ENCODE measurements around the gene PBX3. TPM values are rescaled to one million over a fixed set of nuclear protein-coding genes. Genes with fewer than 3 reads are reported as not detected.

Gene PBX3
- total and polyA plus RNA-seq, 3 donors from 2014 or later, result 21.0 to 56.1 (median 48.0) TPM

DNA sequence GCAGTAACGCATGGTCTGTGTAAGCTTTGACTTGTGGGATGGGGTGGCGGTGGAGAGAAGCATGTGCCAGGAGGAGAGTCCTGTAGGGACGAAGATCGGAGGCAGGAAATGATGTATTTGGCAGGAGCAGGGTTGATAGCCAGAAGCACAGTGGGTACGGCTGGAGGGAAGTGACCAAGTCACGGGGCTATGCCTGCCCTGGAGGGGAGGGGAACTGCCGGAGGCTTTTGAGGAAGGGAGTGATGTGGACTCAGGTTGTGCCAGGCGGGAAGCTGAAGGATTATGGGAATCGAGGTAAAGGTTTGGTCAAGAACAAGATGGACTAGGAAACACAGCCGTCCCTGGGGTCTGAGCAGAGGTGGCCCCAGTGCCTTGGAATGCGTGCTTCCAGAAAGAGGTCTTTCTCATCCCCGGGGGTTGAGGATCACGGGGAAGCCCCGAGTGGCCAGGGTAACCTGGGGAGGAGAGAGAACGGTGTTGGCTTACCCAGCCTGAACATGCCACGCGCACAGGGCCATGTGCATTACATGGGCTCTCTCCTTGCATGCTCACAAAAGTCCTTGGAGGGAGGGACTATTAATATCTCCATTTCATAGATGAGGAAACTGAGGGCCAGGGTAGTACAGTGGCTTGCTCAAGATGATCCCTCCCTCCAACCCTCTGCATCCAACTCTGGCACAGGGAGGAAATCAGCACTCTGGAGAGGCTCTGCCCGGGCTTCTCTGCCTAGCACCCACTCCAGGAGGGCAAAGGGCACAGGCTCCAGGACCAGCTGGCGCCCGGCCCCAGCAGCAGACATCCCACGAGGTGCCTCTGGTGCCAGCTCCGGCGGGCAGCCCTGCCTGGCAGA, 253.8 kb downstream of the PBX3 start:
- Histone ChIP-seq H3K36me3 (ENCODE audit: low read depth, missing control alignments) (no peaks in the 10 kb centered on the region), H3K27ac (no peak overlapping the region), H3K27me3 (no peaks in the 10 kb centered on the region), H3K9me3 (no peaks in the 10 kb centered on the region), H3K4me3 (no peak overlapping the region), H3K4me1 (no peaks in the 10 kb centered on the region)
- intact Hi-C loops (cut with DNase I; ENCODE audit: low total_unique reads), result no loop called here
- no peak for DNase-seq
- WGBS, 2 donors, result 78 to 87% methylated on average over 23 of the region's 23 CpGs
- TF ChIP-seq CTCF (IDR thresholded peaks at IDR 0.05) (no peak), POLR2A (IDR thresholded peaks at IDR 0.05) (no peak)

GRCh38 chr9:126001581-126002225, 254.5 kb downstream of the PBX3 start:
- Histone ChIP-seq H3K27ac (no peak overlapping the region), H3K36me3 (ENCODE audit: low read depth, missing control alignments) (no peaks in the 10 kb centered on the region), H3K27me3 (no peaks in the 10 kb centered on the region), H3K9me3 (no peaks in the 10 kb centered on the region), H3K4me1 (no peaks in the 10 kb centered on the region), H3K4me3 (no peak overlapping the region)
- DNase-seq, result no peak
- intact Hi-C loops (cut with DNase I; ENCODE audit: low total_unique reads), result no loop called here
- TF ChIP-seq CTCF (IDR thresholded peaks at IDR 0.05) (no peak), POLR2A (IDR thresholded peaks at IDR 0.05) (no peak)
- WGBS, 2 donors, result 82 to 87% methylated on average over 22 to 24 of the region's 24 CpGs

GRCh38 chr9:126002476-126003350, 255.5 kb downstream of the PBX3 start:
- H3K4me1 ChIP-seq, result no peaks in the 10 kb centered on the region
- intact Hi-C loops (cut with DNase I; ENCODE audit: low total_unique reads), result no loop called here

DNA sequence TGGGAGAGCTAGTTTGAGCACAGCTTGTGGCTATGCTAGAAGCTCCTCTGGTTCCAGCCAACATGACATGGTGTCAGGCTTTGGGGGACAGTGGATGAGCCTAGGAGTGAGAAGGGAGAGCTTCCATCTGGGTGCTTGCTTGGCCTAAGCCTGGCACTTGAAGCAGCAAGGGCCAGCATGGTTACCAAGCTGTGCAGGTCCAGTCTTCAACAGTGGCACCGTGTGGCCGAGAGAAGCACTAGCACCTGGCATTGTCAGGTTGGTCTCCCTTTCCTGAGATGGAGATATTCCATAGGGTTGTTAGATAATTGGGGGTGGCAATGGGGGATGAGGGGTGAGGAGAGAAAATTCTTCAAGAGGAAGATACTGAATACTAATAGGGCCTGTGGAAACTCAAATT, 261.9 kb downstream of the PBX3 start:
- intact Hi-C loops (cut with DNase I; ENCODE audit: low total_unique reads), result no loop called here
- Histone ChIP-seq H3K27me3 (no peaks in the 10 kb centered on the region), H3K9me3 (no peaks in the 10 kb centered on the region), H3K4me1 (no peaks in the 10 kb centered on the region), H3K4me3 (no peak overlapping the region), H3K36me3 (ENCODE audit: low read depth, missing control alignments) (no peaks in the 10 kb centered on the region), H3K27ac (no peak overlapping the region)
- TF ChIP-seq CTCF (IDR thresholded peaks at IDR 0.05), result no peak
- no peak for TF ChIP-seq POLR2A (IDR thresholded peaks at IDR 0.05)
- 98 to 100% methylated on average over 2 of the region's 2 CpGs for WGBS, 2 donors
- no peak for DNase-seq

More at GRCh38 chr9:126002476-126003350, 255.5 kb downstream of the PBX3 start:
- H3K4me3 ChIP-seq, result no peak overlapping the region
- TF ChIP-seq POLR2A (IDR thresholded peaks at IDR 0.05) (no peak), CTCF (IDR thresholded peaks at IDR 0.05) (no peak)
- H3K27ac ChIP-seq, result no peak overlapping the region
- H3K36me3 ChIP-seq (ENCODE audit: low read depth, missing control alignments), result no peaks in the 10 kb centered on the region
- 86 to 90% methylated on average over 6 to 21 of the region's 21 CpGs for WGBS, 2 donors
- H3K9me3 ChIP-seq, result no peaks in the 10 kb centered on the region
- no peaks in the 10 kb centered on the region for H3K27me3 ChIP-seq
- no peak for DNase-seq
